HUDEP-2 (cell line): Measurements from ENCODE around the gene MTMR2.
"Not testable (repeated sequence)": the region's sequence is repeated elsewhere in the genome, so short reads cannot be mapped to it uniquely, and the experiment has no call there.

Source experiments
- DNase-seq, 76 experiments: peaks; one replicate each; lab custom pipeline; 2025; ENCODE audit not compliant: unreplicated experiment in 76 of 76; lab: John Stamatoyannopoulos, UW

MTMR2 gene

DNA sequence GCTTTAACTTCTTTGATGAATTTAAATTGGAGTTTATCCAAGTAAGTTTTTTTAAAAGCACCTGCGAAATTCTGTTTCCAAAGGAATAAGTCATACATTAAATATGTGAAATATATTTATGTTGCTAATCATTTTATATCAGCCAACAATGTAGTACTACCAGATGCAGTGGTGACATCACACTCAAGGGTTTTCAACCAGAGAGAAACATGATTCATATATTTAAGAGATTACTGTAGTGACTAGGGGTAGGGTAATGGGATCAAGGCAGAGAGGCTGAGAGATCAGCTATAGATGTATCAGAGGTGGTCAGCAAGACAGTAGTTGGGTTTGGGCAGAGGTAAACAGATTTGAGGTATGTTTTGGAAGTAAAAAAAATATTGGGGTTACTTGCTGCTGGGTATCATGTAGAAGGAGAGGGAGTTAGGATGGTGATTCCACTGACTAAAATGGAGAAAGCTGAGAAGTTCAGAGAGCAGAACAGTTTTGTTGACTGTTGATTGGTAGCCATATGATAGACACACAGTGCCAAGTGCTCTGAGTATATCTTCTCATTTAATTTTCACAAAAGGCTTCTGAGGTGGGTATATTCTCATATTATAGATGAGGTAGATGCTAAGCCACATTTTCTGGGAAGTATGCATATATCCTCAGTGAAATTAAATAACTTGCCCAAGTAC, 94.2 kb downstream of the MTMR2 start:
- DNase-seq, result no peak

- DNase-seq, result no peak
Measured at GRCh38 chr11:95827696-95828095, 96.2 kb downstream of the MTMR2 start.

DNA sequence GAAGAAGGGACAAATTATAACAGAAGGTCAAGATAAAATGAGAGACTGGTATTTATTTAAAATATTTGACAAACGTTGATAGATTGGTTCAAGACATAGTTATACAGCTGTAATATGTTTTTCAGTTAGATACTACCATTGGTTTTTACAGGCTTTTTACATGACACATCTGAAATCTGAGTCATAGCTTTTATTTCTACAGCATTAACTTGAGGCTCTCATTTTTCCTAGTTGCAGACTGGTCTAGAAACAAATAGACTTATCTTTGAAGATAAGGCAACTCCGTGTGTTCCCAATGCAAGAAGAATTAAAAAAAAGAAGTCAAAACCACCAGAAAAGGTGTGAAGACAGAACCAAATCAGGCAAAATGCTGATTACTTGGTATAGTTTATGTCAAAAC, 102.3 kb downstream of the MTMR2 start:
- no peak for DNase-seq

DNA sequence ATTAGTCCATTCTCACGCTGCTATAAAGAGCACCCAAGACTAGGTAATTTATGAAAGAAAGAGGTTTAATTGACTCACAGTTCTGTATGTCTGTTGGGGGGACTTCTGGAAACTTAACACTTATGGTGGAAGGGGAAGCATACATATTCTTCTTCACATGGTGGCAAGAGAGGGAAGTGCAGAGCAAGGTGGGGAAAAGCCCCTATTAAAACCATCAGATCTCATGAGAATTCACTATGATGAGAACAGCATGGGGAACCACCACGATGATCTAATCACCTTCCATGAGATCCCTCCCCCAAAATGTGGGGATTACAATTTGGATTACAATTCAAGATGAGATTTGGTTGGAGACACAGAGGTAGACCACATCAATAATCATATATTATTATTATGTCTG, 107.9 kb downstream of the MTMR2 start:
- no peak for DNase-seq

DNA sequence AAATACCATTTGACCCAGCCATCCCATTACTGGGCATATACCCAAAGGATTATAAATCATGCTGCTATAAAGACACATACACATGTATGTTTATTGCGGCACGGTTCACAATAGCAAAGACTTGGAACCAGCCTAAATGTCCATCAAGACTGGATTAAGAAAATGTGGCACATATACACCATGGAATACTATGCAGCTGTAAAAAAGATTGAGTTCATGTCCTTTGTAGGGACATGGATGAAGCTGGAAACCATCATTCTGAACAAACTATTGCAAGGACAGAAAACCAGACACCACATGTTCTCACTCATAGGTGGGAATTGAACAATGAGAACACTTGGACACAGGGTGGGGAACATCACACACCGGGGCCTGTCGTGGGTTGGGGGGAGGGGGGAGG, 112.9 kb downstream of the MTMR2 start:
- not testable (repeated sequence) for DNase-seq

DNA sequence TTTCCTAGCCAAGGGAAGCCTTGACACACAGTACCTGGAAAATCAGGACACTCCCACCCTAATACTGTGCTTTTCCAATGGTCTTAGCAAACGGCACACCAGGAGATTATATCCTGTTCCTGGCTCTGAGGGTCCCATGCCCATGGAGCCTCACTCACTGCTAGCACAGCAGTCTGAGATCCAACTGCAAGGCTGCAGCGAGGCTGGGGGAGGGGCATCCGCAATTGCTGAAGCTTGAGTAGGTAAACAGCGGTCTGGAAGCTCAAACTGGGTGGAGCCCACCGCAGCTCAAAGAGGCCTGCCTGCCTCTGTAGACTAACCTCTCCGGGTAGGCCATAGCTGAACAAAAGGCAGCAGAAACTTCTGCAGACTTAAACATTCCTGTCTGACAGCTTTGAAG, 117.4 kb downstream of the MTMR2 start:
- DNase-seq, result not testable (repeated sequence)

GRCh38 chr11:95805869-95806268, 118.0 kb downstream of the MTMR2 start:
- DNase-seq, result no peak

DNA sequence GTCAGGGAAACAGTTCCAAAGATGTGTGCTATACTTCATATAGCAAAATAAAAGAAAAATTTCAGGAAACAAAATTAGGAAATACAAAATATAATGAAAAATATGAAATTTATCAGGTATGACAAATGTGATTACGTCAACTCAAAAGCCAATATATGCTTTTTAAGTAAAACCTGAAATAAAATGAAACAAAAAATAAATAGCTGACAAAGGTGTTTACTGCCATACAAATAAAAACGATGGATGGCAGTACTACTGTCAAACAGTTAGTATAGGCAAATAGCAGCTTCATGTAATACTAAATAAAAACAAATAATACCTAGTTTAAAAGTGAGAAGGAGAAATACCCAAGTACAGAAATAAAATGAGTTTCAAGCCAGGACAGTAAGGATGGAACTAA, 119.9 kb downstream of the MTMR2 start:
- no peak for DNase-seq

GRCh38 chr11:95802806-95803205, 121.1 kb downstream of the MTMR2 start:
- no peak for DNase-seq

DNA sequence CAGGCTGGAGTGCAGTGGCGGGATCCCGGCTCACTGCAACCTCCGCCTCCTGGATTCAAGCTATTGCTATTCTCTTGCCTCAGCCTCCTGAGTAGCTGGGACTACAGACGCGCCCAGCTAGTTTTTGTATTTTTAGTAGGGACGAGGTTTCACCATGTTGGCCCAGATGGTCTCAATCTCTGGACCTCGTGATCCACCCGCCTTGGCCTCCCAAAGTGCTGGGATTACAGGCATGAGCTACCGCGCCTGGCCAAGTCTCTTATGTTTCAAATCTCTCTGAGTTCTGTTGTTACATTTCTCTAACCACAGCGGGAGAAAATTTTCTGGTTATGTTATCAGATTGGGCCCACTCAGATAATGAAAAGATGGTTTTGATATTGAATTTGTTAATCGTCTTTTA, 123.5 kb downstream of the MTMR2 start:
- no peak for DNase-seq

GRCh38 chr11:95799546-95799945, 124.4 kb downstream of the MTMR2 start:
- DNase-seq, result no peak

- no peak for DNase-seq
Measured at GRCh38 chr11:95796501-95796900, 127.4 kb downstream of the MTMR2 start.

DNA sequence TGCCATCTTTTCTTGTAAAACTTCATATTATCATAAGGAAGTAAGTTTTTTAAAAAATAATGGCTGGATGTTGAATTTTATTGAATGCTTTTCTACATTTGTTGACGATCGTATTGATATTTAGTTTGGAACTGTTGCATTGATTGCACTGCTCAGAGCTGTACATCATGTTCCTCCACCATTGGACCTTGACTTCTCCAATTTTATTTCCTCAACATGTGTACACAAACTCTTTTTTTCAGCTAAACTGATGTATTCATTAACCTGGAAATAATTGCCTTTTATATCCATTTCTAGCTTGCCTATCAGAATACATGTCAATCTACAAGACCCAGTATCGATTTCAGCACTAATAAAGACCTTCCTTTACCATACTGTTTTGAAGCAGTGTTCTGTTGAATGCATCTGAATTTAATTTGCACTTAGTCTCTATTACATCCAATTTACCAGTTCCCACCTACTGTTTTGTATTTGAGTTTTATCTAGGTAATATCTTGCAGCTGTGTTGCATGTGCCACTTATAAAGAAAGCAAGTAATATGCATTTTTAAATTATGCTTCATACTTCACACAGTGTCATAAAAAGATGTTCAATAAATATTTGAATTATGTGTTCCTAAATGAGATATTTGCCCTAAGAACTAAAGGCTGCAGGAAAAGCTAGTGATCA, 128.1 kb downstream of the MTMR2 start:
- DNase-seq, result no peak

DNA sequence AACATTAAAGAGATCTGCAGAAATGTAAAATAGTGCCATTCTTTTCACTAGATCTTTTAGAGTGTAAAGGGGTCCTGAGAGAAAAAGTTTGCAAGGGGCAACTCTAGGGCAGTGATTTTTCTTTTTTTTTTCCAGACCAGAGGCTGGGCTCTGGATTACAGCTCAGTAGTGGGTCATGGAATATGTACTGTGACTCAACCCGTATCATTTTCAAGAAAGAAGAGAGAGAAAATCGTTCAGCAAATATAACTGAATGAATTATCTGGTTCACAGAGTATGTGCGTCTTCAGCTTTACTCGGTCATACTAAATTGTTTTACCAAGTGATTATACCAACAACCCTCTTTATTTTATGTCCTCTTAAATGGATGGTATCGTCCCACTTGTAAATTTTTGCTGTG, 129.8 kb downstream of the MTMR2 start:
- no peak for DNase-seq

DNA sequence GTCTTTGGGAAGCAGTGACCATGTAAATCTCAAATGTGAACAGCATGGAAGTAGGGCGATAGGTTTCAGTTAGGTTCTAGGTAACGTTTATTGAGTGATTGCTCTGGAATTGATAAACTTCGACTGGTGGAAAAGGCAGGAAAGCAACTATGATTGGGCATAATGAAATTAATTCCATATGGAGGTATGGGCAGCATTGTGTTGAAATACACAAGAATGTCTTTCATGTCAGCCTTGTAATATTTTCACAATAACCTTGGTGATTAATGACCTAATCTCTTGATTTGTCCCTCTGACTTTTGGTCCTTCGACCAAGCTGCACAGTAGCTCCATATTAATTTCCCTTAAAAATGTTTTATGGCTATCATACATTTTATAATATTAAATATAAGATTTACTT, 130.8 kb downstream of the MTMR2 start:
- DNase-seq, result no peak

GRCh38 chr11:95792700-95793099, 131.2 kb downstream of the MTMR2 start:
- no peak for DNase-seq

- DNase-seq, result no peak
Measured at GRCh38 chr11:95792200-95792599, 131.7 kb downstream of the MTMR2 start.

- DNase-seq, result no peak
Measured at GRCh38 chr11:95791709-95792033, 132.2 kb downstream of the MTMR2 start.

DNA sequence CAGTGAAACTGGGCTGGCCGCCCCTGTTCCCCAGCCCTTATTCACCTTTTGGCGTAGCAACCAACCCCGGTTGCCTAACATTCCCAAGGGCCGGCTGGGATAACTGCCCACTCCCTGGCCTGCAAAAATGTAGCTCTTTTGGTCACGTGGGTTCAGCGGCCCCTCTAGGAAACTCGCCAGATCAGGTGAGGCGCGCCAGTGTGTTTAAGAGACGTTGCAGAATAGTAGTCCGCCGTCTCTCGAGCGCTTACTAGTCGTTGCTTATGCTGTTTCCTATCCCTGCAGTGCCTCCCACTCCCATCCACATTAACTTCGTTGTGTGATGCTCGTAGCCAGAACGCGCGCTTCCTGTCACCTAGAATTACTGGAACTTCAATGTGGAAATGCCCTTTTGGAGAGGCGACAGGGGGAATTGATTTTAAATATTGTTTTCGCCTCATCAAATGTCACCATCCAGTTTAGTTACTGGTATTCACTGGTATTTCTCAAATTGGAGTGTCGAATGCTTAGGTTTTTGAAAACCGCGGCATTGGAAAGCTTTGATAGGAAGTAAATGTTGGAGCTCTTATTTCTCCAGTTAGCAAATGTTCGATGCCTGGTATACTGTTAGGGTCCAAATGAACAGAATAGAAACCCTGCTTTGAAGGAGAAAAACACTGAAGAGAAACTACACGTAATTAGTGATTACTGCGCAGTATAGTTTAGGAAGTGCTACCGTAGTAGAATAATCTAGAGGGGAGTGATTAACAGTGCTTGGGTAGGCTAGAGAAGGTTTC, 132.8 kb downstream of the MTMR2 start:
- DNase-seq, result peak in 60 of 76 experiments; percentile 8 to 66 (median 41)

GRCh38 chr11:95790123-95790932, 133.6 kb downstream of the MTMR2 start, which contains the start of gene CEP57:
Gene CEP57 (plus strand): TSS chr11:95790498. CDS start chr11:95790699, 201 bp downstream.
- DNase-seq, result peak; percentile 44 to 97 (median 91)
